Stimulated activated CD4-positive, alpha-beta T cell treated with anti-CD3 and anti-CD28 coated beads, Interleukin-1b, Interleukin-23, amount 100 ng/mL, for 4 hours (primary cell): ENCODE measurements around the gene AKAP14.
A peak's percentile ranks its signal among the peaks of the same experiment; 100 is the strongest.
"Not testable (repeated sequence)": the region's sequence is repeated elsewhere in the genome, so short reads cannot be mapped to it uniquely, and the experiment has no call there.

Experiments
- DNase-seq, 2 donors: peaks; one replicate each; pipeline ENCODE4 v3.0.0-alpha.2; 2020; ENCODE audit warnings: low read depth in 2 of 2

AKAP14 gene

GRCh38 chrX:119922391-119922790 is 26.7 kb downstream of the AKAP14 start:
- not testable (repeated sequence) for DNase-seq

GRCh38 chrX:119935215-119935874 is 39.7 kb downstream of the AKAP14 start:
- no peak for DNase-seq

GRCh38 chrX:119941336-119941735 is 45.6 kb downstream of the AKAP14 start:
- DNase-seq = no peak

- no peak for DNase-seq
Measured at GRCh38 chrX:119942173-119942819, 46.6 kb downstream of the AKAP14 start.

GRCh38 chrX:119942831-119943184 is 47.1 kb downstream of the AKAP14 start:
- DNase-seq = no peak

GRCh38 chrX:119943185-119943988 is 47.7 kb downstream of the AKAP14 start, which contains the start of gene NKAP:
NKAP (minus strand) TSS chrX:119943751; CDS start chrX:119943605, 146 bp downstream.
- peak; percentile 47 to 73 for DNase-seq

GRCh38 chrX:119945481-119945880 is 49.8 kb downstream of the AKAP14 start:
- no peak for DNase-seq

- no peak for DNase-seq
Measured at GRCh38 chrX:119948381-119948780, 52.7 kb downstream of the AKAP14 start.

GRCh38 chrX:119954374-119954773 is 58.7 kb downstream of the AKAP14 start:
- DNase-seq = no peak

GRCh38 chrX:119955807-119956570 is 60.3 kb downstream of the AKAP14 start:
- DNase-seq = not testable (repeated sequence)

GRCh38 chrX:119960625-119961024 is 64.9 kb downstream of the AKAP14 start:
- no peak for DNase-seq

GRCh38 chrX:119966837-119967236 is 71.1 kb downstream of the AKAP14 start:
- DNase-seq = not testable (repeated sequence)
